Hepatocyte (in vitro differentiated cells): ENCODE results near the gene THBS2. TPM values are rescaled to one million over a fixed set of nuclear protein-coding genes. Genes with fewer than 3 reads are reported as not detected.

Source experiments
- DNase-seq: peaks from one replicate; pipeline ENCODE4 v3.0.0-alpha.2; 2016; ENCODE audit warnings: low spot score
- H2AFZ ChIP-seq: fragments of 200-600 bp; sonication (generic); 2 replicates; pipeline ENCODE4 v1.6.0; 2016; ENCODE audit warnings: antibody characterized with exemption, mild to moderate bottlenecking
- H3K27ac ChIP-seq: fragments of 200-600 bp; sonication (generic); 2 replicates; pipeline ENCODE4 v1.5.1; 2016; ENCODE audit warnings: mild to moderate bottlenecking
- H3K27me3 ChIP-seq: fragments of 200-600 bp; sonication (generic); 2 replicates; pipeline ENCODE4 v1.6.1; 2016
- H3K36me3 ChIP-seq: fragments of 200-600 bp; sonication (generic); replicated peaks from 2 replicates; pipeline ENCODE4 v1.5.1; 2016; ENCODE audit warnings: low read depth; ENCODE audit not compliant: insufficient read depth
- H3K4me1 ChIP-seq: fragments of 200-600 bp; sonication (generic); 2 replicates; pipeline ENCODE4 v1.5.1; 2016; ENCODE audit warnings: mild to moderate bottlenecking, moderate library complexity; ENCODE audit not compliant: insufficient read depth
- H3K4me2 ChIP-seq: fragments of 200-600 bp; sonication (generic); 2 replicates; pipeline ENCODE4 v1.6.0; 2016
- H3K4me3 ChIP-seq: fragments of 200-600 bp; sonication (generic); 2 replicates; pipeline ENCODE4 v1.5.1; 2016; ENCODE audit warnings: mild to moderate bottlenecking
- H3K79me2 ChIP-seq: fragments of 200-600 bp; sonication (generic); 2 replicates; pipeline ENCODE4 v1.6.0; 2017; ENCODE audit warnings: mild to moderate bottlenecking
- H3K9me2 ChIP-seq: fragments of 200-600 bp; sonication (generic); replicated peaks from 2 replicates; pipeline ENCODE4 v1.6.0; 2017; ENCODE audit warnings: mild to moderate bottlenecking; ENCODE audit not compliant: insufficient read depth
- H3K9me3 ChIP-seq: fragments of 200-600 bp; sonication (generic); 2 replicates; pipeline ENCODE4 v1.5.1; 2016; ENCODE audit warnings: low read depth, mild to moderate bottlenecking
- H4K20me1 ChIP-seq: fragments of 200-600 bp; sonication (generic); 2 replicates; pipeline ENCODE4 v1.6.0; 2016; ENCODE audit warnings: mild to moderate bottlenecking; ENCODE audit not compliant: insufficient read depth, poor library complexity, severe bottlenecking
- EZH2 ChIP-seq: fragments of 200-600 bp; sonication (generic); IDR thresholded peaks from 2 replicates; pipeline ENCODE4 v1.6.1; 2016; ENCODE audit warnings: antibody characterized with exemption, mild to moderate bottlenecking, borderline replicate concordance
- EZH2phosphoT487 ChIP-seq: fragments of 200-600 bp; sonication (generic); IDR thresholded peaks from one replicate; pipeline ENCODE4 v1.6.1; 2018; ENCODE audit warnings: antibody characterized with exemption, mild to moderate bottlenecking, low read depth, moderate library complexity; ENCODE audit not compliant: unreplicated experiment, severe bottlenecking
- WGBS: methylation state at CpG from one replicate; pipeline ENCODE4 v1.1.6; 2016; ENCODE audit warnings: low lambda C conversion rate; ENCODE audit errors: missing lambda C conversion rate; 5-methylcytosine and 5-hydroxymethylcytosine counted together
- polyA plus RNA-seq: library from polyadenylated mRNA; unstranded; fragments of >200 nt; fragmentation: Nextera tagmentation; extraction: Ambion mirVana; gene quantifications from 2 replicates; pipeline ENCODE4 v1.2.1, GENCODE V29; 2016
- total RNA-seq: library from RNA; depleted of rRNA; stranded (reverse); fragments of >200 nt; gene quantifications from 2 replicates; pipeline ENCODE4 v1.2.3, GENCODE V29; 2014
- TF ChIP-seq, protein P1 (sequence below): fragments of 200-600 bp; sonication (generic); IDR thresholded peaks from 2 replicates; pipeline ENCODE4 v1.5.1; 2016; ENCODE audit warnings: antibody characterized with exemption, mild to moderate bottlenecking; ENCODE audit not compliant: poor library complexity

THBS2 gene
- total and polyA plus RNA-seq, 2 experiments from 2014 or later = 3.9 to 5.5 TPM

DNA sequence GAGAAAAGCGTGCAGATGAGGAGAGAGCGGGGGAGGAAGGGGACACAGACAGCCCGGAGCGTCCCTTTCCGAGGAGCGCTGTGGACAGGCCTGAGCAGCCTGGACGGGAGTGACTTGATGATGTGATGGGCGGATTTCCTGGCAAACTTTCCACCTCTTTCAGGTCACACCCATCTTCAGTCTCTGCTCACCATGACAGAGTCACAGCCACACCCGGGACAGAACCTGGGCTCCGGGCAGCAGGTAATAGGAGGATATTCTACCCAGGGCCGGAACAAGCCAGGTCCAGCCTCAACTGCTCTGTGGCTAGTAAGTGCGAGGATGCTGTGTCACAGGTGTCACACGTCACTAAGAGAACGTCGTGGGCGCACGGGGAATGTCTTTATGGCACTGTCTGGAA, 84.3 kb downstream of the THBS2 start:
- H3K27me3 ChIP-seq = no peaks in the 10 kb centered on the region
- TF ChIP-seq EZH2 = no peak
- no peaks in the 10 kb centered on the region for H4K20me1 ChIP-seq
- no peak overlapping the region for H3K4me2 ChIP-seq
- H3K27ac ChIP-seq = no peak overlapping the region
- H3K36me3 ChIP-seq = no peaks in the 10 kb centered on the region
- no peaks in the 10 kb centered on the region for H3K4me1 ChIP-seq
- no peak for DNase-seq
- H3K9me2 ChIP-seq = no peaks in the 10 kb centered on the region
- no peaks in the 10 kb centered on the region for H3K79me2 ChIP-seq
- no peaks in the 10 kb centered on the region for H3K9me3 ChIP-seq
- WGBS = 88% methylated on average over 17 of the region's 17 CpGs
- H2AFZ ChIP-seq = no peak overlapping the region
- no peak overlapping the region for H3K4me3 ChIP-seq

DNA sequence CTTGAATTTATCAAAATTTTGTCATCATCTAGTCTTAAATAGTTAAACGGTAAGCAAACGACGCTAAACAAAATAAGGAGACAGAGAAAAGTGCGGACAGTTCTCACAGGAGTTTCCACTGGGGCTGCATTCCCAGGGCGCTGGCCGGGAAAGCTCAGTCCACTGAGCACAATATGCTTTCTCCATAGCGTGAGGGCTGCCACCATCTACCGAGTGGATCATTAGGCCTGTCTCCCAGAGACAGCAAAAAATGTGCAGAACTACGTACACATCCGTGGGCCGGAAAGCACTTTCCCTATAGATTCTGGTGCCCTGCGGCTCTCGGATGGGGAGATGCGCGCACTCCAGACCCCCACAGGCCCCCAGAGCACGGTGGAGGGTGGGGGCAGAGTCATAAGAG, 84.9 kb downstream of the THBS2 start:
- no peak overlapping the region for H3K27ac ChIP-seq
- TF ChIP-seq EZH2 (no peak), EZH2phosphoT487 (no peak)
- TF ChIP-seq, protein P1, sequence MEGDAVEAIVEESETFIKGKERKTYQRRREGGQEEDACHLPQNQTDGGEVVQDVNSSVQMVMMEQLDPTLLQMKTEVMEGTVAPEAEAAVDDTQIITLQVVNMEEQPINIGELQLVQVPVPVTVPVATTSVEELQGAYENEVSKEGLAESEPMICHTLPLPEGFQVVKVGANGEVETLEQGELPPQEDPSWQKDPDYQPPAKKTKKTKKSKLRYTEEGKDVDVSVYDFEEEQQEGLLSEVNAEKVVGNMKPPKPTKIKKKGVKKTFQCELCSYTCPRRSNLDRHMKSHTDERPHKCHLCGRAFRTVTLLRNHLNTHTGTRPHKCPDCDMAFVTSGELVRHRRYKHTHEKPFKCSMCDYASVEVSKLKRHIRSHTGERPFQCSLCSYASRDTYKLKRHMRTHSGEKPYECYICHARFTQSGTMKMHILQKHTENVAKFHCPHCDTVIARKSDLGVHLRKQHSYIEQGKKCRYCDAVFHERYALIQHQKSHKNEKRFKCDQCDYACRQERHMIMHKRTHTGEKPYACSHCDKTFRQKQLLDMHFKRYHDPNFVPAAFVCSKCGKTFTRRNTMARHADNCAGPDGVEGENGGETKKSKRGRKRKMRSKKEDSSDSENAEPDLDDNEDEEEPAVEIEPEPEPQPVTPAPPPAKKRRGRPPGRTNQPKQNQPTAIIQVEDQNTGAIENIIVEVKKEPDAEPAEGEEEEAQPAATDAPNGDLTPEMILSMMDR = no peak
- H3K9me3 ChIP-seq = no peaks in the 10 kb centered on the region
- no peak overlapping the region for H3K4me3 ChIP-seq
- H3K79me2 ChIP-seq = no peaks in the 10 kb centered on the region
- H3K36me3 ChIP-seq = no peaks in the 10 kb centered on the region
- no peaks in the 10 kb centered on the region for H3K9me2 ChIP-seq
- no peaks in the 10 kb centered on the region for H3K4me1 ChIP-seq
- no peaks in the 10 kb centered on the region for H3K27me3 ChIP-seq
- H2AFZ ChIP-seq = no peak overlapping the region
- no peaks in the 10 kb centered on the region for H4K20me1 ChIP-seq
- H3K4me2 ChIP-seq = no peak overlapping the region
- no peak for DNase-seq
- 86% methylated on average over 16 of the region's 16 CpGs for WGBS

DNA sequence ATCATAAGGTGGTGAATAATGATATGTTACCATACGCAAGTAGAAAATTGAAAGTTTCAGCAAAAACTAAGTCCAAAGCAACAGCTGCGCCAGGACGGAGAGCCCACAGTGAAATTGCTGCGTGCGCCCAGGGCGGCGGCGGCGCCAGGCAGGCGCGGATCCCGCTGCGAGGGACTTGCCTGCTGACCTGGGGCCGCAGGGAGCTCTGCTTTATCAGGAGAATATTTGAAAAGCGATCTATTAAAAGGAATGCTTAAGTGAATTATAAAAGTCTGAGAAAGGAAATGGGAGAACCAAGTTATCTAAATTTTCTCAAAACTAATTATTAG, 85.4 kb downstream of the THBS2 start:
- H3K27me3 ChIP-seq = no peaks in the 10 kb centered on the region
- no peaks in the 10 kb centered on the region for H3K79me2 ChIP-seq
- WGBS = 97% methylated on average over 15 of the region's 15 CpGs
- no peak overlapping the region for H2AFZ ChIP-seq
- no peak overlapping the region for H3K4me3 ChIP-seq
- H3K9me2 ChIP-seq = no peaks in the 10 kb centered on the region
- no peak for DNase-seq
- H4K20me1 ChIP-seq = no peaks in the 10 kb centered on the region
- no peaks in the 10 kb centered on the region for H3K4me1 ChIP-seq
- TF ChIP-seq, protein P1 = no peak
- no peak overlapping the region for H3K27ac ChIP-seq
- no peaks in the 10 kb centered on the region for H3K36me3 ChIP-seq
- no peak overlapping the region for H3K4me2 ChIP-seq
- no peaks in the 10 kb centered on the region for H3K9me3 ChIP-seq

DNA sequence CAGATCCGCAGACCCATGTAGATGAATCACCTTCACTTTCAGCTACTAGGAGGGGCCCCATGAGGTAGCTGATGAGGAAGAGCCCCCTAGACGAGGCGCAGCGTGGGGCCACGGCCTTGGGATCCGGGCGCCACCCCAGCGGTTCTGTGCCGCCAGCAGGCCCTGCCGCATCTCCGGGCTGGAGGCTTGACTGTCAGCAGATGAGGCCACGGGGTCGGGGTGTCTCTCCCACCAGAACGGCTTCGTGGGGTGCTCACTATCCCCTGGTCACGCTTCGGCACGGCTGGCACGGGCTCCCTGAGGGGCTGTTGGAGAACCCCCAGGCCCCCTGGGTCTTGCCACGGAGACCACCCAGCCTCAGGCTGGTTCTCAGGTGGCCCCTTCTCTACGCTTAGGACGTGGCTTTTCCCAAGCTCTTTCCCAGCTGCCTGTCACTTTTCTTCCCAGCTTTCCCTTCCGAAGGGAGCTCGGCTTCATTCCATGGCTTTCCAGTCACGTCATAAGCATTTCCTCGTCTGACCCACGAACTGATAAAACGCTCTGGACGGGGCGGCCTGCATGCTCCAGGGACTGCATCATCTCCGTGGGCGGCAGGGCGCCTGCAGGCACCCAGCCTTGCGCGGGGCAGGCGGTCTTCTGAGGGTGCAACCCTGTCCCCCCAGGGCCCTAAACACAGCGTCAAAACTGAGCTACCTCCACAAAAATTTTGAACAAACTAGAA, 85.9 kb downstream of the THBS2 start:
- H3K4me3 ChIP-seq = no peak overlapping the region
- no peak overlapping the region for H3K4me2 ChIP-seq
- 82% methylated on average over 37 of the region's 37 CpGs for WGBS
- H3K36me3 ChIP-seq = no peaks in the 10 kb centered on the region
- H3K27ac ChIP-seq = no peak overlapping the region
- no peak for DNase-seq
- no peaks in the 10 kb centered on the region for H3K9me3 ChIP-seq
- H3K9me2 ChIP-seq = no peaks in the 10 kb centered on the region
- H2AFZ ChIP-seq = no peak overlapping the region
- no peaks in the 10 kb centered on the region for H3K27me3 ChIP-seq
- no peak for TF ChIP-seq EZH2
- no peak for TF ChIP-seq EZH2phosphoT487
- TF ChIP-seq, protein P1 = no peak
- H3K79me2 ChIP-seq = no peaks in the 10 kb centered on the region
- no peaks in the 10 kb centered on the region for H4K20me1 ChIP-seq
- no peaks in the 10 kb centered on the region for H3K4me1 ChIP-seq
